HepG2 (cell line): ENCODE measurements around the gene PPP1R9B. TPM values are rescaled to one million over a fixed set of nuclear protein-coding genes. Genes with fewer than 3 reads are reported as not detected.

ENCODE experiments used
- BCL6 ChIP-seq: IDR thresholded peaks from 2 replicates; pipeline ENCODE4 v1.6.1; 2016; ENCODE audit warnings: missing genetic modification reagents, missing compliant biosample characterization
- GLI4 ChIP-seq: sonication (generic); formaldehyde crosslinking; IDR thresholded peaks from 2 replicates; pipeline ENCODE4 v1.5.1; 2020; ENCODE audit warnings: missing genetic modification reagents, mild to moderate bottlenecking, moderate library complexity, borderline replicate concordance
- IKZF1 ChIP-seq: fragments of 450-650 bp; IDR thresholded peaks from 2 replicates; pipeline ENCODE4 v1.7.1; 2016
- KMT2B ChIP-seq: IDR thresholded peaks from 2 replicates; pipeline ENCODE4 v1.6.1; 2016; ENCODE audit warnings: missing genetic modification reagents, missing compliant biosample characterization
- MIXL1 ChIP-seq: IDR thresholded peaks from 2 replicates; pipeline ENCODE4 v1.6.1; 2016
- MLX ChIP-seq: IDR thresholded peaks from 2 replicates; pipeline ENCODE4 v1.6.1; 2016
- MXD1 ChIP-seq: sonication (generic); formaldehyde crosslinking; IDR thresholded peaks from 2 replicates; pipeline ENCODE4 v1.4.0; 2020; ENCODE audit warnings: mild to moderate bottlenecking, missing genetic modification reagents
- MXI1 ChIP-seq: IDR thresholded peaks from 3 replicates; pipeline ENCODE4 v1.6.1; 2012; ENCODE audit warnings: low read depth, low read length, inconsistent platforms, borderline replicate concordance
- NR1H2 ChIP-seq: sonication (generic); formaldehyde crosslinking; IDR thresholded peaks from 2 replicates; pipeline ENCODE4 v1.8.1; 2022; ENCODE audit warnings: low read depth, missing genetic modification reagents, borderline replicate concordance
- PHF8 ChIP-seq: sonication (generic); formaldehyde crosslinking; IDR thresholded peaks from 2 replicates; pipeline ENCODE4 v1.5.0; 2020; ENCODE audit warnings: missing genetic modification reagents
- SETDB1 ChIP-seq: sonication (generic); formaldehyde crosslinking; IDR thresholded peaks from 2 replicates; pipeline ENCODE4 v1.5.1; 2020; ENCODE audit warnings: missing genetic modification reagents, mild to moderate bottlenecking, borderline replicate concordance
- SIN3B ChIP-seq: fragments of 150-350 bp; IDR thresholded peaks from 2 replicates; pipeline ENCODE4 v1.6.1; 2014; ENCODE audit warnings: low read length
- SP4 ChIP-seq: sonication (generic); formaldehyde crosslinking; IDR thresholded peaks from 2 replicates; pipeline ENCODE4 v1.8.1; 2023; ENCODE audit warnings: mild to moderate bottlenecking, missing genetic modification reagents
- TGIF2 ChIP-seq: IDR thresholded peaks from 2 replicates; pipeline ENCODE4 v1.6.1; 2016; ENCODE audit warnings: control low read depth, missing compliant biosample characterization
- THAP7 ChIP-seq: sonication (generic); formaldehyde crosslinking; IDR thresholded peaks from 2 replicates; pipeline ENCODE4 v1.8.1; 2023; ENCODE audit warnings: mild to moderate bottlenecking, missing genetic modification reagents
- ZBTB14 ChIP-seq: sonication (generic); formaldehyde crosslinking; IDR thresholded peaks from 2 replicates; pipeline ENCODE4 v1.4.0; 2020; ENCODE audit warnings: missing genetic modification reagents
- ZBTB46 ChIP-seq: sonication (generic); formaldehyde crosslinking; IDR thresholded peaks from 2 replicates; pipeline ENCODE4 v1.4.0; 2020; ENCODE audit warnings: mild to moderate bottlenecking, missing genetic modification reagents, borderline replicate concordance
- ZNF263 ChIP-seq: sonication (generic); formaldehyde crosslinking; IDR thresholded peaks from 2 replicates; pipeline ENCODE4 v1.4.0; 2020; ENCODE audit warnings: missing genetic modification reagents
- ZNF639 ChIP-seq: conservative IDR thresholded peaks from 2 replicates; pipeline ENCODE4 v1.6.1; 2018; ENCODE audit warnings: missing genetic modification reagents
- ZNF674 ChIP-seq: sonication (generic); formaldehyde crosslinking; IDR thresholded peaks from 2 replicates; pipeline ENCODE4 v1.5.0; 2020; ENCODE audit warnings: low read depth, mild to moderate bottlenecking, missing genetic modification reagents
- ZNF747 ChIP-seq: sonication (generic); formaldehyde crosslinking; IDR thresholded peaks from 2 replicates; pipeline ENCODE4 v1.8.1; 2023; ENCODE audit warnings: missing genetic modification reagents, mild to moderate bottlenecking, borderline replicate concordance
- ZNF749 ChIP-seq: sonication (generic); formaldehyde crosslinking; IDR thresholded peaks from 2 replicates; pipeline ENCODE4 v1.8.0; 2022; ENCODE audit warnings: mild to moderate bottlenecking, missing genetic modification reagents, moderate library complexity, borderline replicate concordance
- ZNF790 ChIP-seq: sonication (generic); formaldehyde crosslinking; IDR thresholded peaks from 2 replicates; pipeline ENCODE4 v1.8.0; 2022; ENCODE audit warnings: missing genetic modification reagents, mild to moderate bottlenecking, borderline replicate concordance
- polyA plus RNA-seq, 8 experiments: library from polyadenylated mRNA; depleted of rRNA in 3 of 8; stranded (reverse) in 7 of 8; unstranded in 1 of 8; fragments of >200 nt; fragmentation: Illumina TruSeq in 4 of 8; extraction: Trizol in 4 of 8; gene quantifications; 2 replicates each; pipeline versions ENCODE4 v1.2.1 to v1.2.3, GENCODE V29; 2011 to 2016; ENCODE audit warnings: low read depth in 4 of 8, missing spikeins in 1 of 8, mixed read lengths in 1 of 8; ENCODE audit not compliant: insufficient read depth in 1 of 8
- total RNA-seq, 5 experiments: library from RNA; depleted of rRNA; stranded (reverse); fragments of >200 nt; fragmentation: Illumina TruSeq; extraction: Trizol; gene quantifications; 2 replicates each; pipeline ENCODE4 v1.2.3, GENCODE V29; 2016; ENCODE audit warnings: low read depth in 1 of 5

PPP1R9B gene
- total and polyA plus RNA-seq, 2 of the 13 experiments (the other 11 are each of a cell fraction or from before 2014, with no cell fraction given): 9.4 to 15.8 TPM

GRCh38 chr17:50139950-50140885, 10.3 kb downstream of the PPP1R9B start (continued):
- TF ChIP-seq ZNF747 (CRISPR knock-in tag): no peak
- no peak for TF ChIP-seq SP4 (CRISPR knock-in tag)
- peak; percentile 32; the same call in 1 of the 2 replicates for TF ChIP-seq MIXL1
- TF ChIP-seq PHF8 (CRISPR knock-in tag): no peak
- no peak for TF ChIP-seq SIN3B
- TF ChIP-seq MXI1: no peak
- no peak for TF ChIP-seq SETDB1
- no peak for TF ChIP-seq ZNF639 (CRISPR knock-in tag)
- no peak for TF ChIP-seq NR1H2 (CRISPR knock-in tag)
- TF ChIP-seq THAP7 (CRISPR knock-in tag): no peak
- no peak for TF ChIP-seq ZNF790 (CRISPR knock-in tag)
- no peak for TF ChIP-seq ZBTB14 (CRISPR knock-in tag)
- no peak for TF ChIP-seq ZNF749
- TF ChIP-seq TGIF2 (CRISPR knock-in tag): peak; percentile 48; the same call in 1 of the 2 replicates
- TF ChIP-seq MXD1: no peak
- TF ChIP-seq ZBTB46 (CRISPR knock-in tag): no peak
- no peak for TF ChIP-seq ZNF674
- no peak for TF ChIP-seq MLX (CRISPR knock-in tag)
- no peak for TF ChIP-seq BCL6 (CRISPR knock-in tag)
- no peak for TF ChIP-seq GLI4 (CRISPR knock-in tag)
- no peak for TF ChIP-seq KMT2B (CRISPR knock-in tag)
- TF ChIP-seq IKZF1: no peak
- TF ChIP-seq ZNF263: peak; percentile 94
